Measurements from ENCODE around the gene TIFAB. TPM values are rescaled to one million over a fixed set of nuclear protein-coding genes. Genes with fewer than 3 reads are reported as not detected.

Gene TIFAB
- total RNA-seq, 1 donor from 2014 or later, result not detected

- Mint-ChIP-seq H3K9me3 (ENCODE audit: low read depth) (no peaks in the 10 kb centered on the region), H3K36me3 (ENCODE audit: insufficient read depth) (no peaks in the 10 kb centered on the region), H3K27me3 (peaks cover 25% of the 10 kb centered on the region), H3K4me1 (ENCODE audit: low read depth) (peaks cover 3% of the 10 kb centered on the region), H3K27ac (no peak overlapping the region), H3K4me3 (ENCODE audit: low read depth) (no peak overlapping the region)
- TF ChIP-seq, protein P1, sequence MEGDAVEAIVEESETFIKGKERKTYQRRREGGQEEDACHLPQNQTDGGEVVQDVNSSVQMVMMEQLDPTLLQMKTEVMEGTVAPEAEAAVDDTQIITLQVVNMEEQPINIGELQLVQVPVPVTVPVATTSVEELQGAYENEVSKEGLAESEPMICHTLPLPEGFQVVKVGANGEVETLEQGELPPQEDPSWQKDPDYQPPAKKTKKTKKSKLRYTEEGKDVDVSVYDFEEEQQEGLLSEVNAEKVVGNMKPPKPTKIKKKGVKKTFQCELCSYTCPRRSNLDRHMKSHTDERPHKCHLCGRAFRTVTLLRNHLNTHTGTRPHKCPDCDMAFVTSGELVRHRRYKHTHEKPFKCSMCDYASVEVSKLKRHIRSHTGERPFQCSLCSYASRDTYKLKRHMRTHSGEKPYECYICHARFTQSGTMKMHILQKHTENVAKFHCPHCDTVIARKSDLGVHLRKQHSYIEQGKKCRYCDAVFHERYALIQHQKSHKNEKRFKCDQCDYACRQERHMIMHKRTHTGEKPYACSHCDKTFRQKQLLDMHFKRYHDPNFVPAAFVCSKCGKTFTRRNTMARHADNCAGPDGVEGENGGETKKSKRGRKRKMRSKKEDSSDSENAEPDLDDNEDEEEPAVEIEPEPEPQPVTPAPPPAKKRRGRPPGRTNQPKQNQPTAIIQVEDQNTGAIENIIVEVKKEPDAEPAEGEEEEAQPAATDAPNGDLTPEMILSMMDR (IDR thresholded peaks at IDR 0.05; ENCODE audit: unreplicated experiment), result no peak
- no peak for DNase-seq (ENCODE audit: low spot score, unreplicated experiment)
Measured at GRCh38 chr5:135450952-135451351, 1.2 kb downstream of the TIFAB start.

GRCh38 chr5:135450336-135450735, 1.8 kb downstream of the TIFAB start:
- Mint-ChIP-seq H3K36me3 (ENCODE audit: insufficient read depth) (no peaks in the 10 kb centered on the region), H3K9me3 (ENCODE audit: low read depth) (no peaks in the 10 kb centered on the region), H3K4me3 (ENCODE audit: low read depth) (no peak overlapping the region), H3K4me1 (ENCODE audit: low read depth) (peaks cover 3% of the 10 kb centered on the region), H3K27me3 (peaks cover 22% of the 10 kb centered on the region), H3K27ac (no peak overlapping the region)
- no peak for DNase-seq (ENCODE audit: low spot score, unreplicated experiment)
- TF ChIP-seq, protein P1 (IDR thresholded peaks at IDR 0.05; ENCODE audit: unreplicated experiment), result no peak

- DNase-seq (ENCODE audit: low spot score, unreplicated experiment), result no peak
- Mint-ChIP-seq H3K36me3 (ENCODE audit: insufficient read depth) (no peaks in the 10 kb centered on the region), H3K9me3 (ENCODE audit: low read depth) (no peaks in the 10 kb centered on the region), H3K4me1 (ENCODE audit: low read depth) (peaks cover 3% of the 10 kb centered on the region), H3K27ac (no peak overlapping the region), H3K4me3 (ENCODE audit: low read depth) (no peak overlapping the region), H3K27me3 (peaks cover 22% of the 10 kb centered on the region)
- TF ChIP-seq, protein P1 (IDR thresholded peaks at IDR 0.05; ENCODE audit: unreplicated experiment), result no peak
Measured at GRCh38 chr5:135449644-135450043, 2.5 kb downstream of the TIFAB start.

GRCh38 chr5:135448791-135449507, 3.2 kb downstream of the TIFAB start:
- TF ChIP-seq, protein P1 (IDR thresholded peaks at IDR 0.05; ENCODE audit: unreplicated experiment), result no peak
- H3K27ac Mint-ChIP-seq, result no peak overlapping the region
- DNase-seq (ENCODE audit: low spot score, unreplicated experiment), result no peak
- no peaks in the 10 kb centered on the region for H3K36me3 Mint-ChIP-seq (ENCODE audit: insufficient read depth)
- H3K9me3 Mint-ChIP-seq (ENCODE audit: low read depth), result no peaks in the 10 kb centered on the region
- H3K4me1 Mint-ChIP-seq (ENCODE audit: low read depth), result peaks cover 6% of the 10 kb centered on the region
- no peak overlapping the region for H3K4me3 Mint-ChIP-seq (ENCODE audit: low read depth)
- H3K27me3 Mint-ChIP-seq, result peaks cover 23% of the 10 kb centered on the region

DNA sequence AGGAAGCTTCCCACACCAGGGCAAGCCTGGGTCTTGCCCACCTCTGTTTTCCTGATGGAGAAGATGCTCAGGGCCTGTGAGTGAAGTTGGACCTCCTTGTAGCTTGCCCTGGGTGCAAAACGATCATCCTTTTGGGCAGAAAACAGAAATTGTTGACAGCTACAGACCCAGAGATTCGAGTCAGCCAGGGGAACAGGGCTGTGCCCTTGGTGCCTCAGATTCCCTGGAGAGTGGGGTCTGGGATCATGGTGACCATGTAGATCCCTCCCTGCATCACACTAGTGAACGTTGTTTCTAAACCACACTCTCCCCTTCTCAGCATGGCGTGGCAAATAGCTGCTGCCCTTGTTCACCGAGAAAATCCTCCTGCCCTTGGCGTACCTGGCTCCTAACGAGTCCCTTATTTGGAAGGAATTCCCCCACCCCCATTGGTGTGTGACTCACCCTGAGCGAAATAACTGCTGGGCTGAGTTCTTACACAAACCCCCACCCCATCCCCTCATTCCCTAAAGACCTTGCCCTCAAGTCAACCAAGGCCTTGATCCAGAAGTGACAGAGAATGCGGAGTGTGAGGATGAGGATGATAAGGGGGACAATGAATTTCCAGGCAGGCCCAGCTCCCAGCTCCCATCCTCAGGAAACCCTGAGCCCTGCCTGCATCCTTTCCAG, 3.9 kb downstream of the TIFAB start:
- DNase-seq (ENCODE audit: low spot score, unreplicated experiment), result no peak
- Mint-ChIP-seq H3K4me3 (ENCODE audit: low read depth) (no peak overlapping the region), H3K4me1 (ENCODE audit: low read depth) (peaks cover 6% of the 10 kb centered on the region), H3K27me3 (peaks cover 20% of the 10 kb centered on the region), H3K36me3 (ENCODE audit: insufficient read depth) (no peaks in the 10 kb centered on the region), H3K9me3 (ENCODE audit: low read depth) (no peaks in the 10 kb centered on the region), H3K27ac (no peak overlapping the region)
- TF ChIP-seq, protein P1 (IDR thresholded peaks at IDR 0.05; ENCODE audit: unreplicated experiment), result no peak
